ENCODE results near the gene CBX4. TPM values are rescaled to one million over a fixed set of nuclear protein-coding genes. Genes with fewer than 3 reads are reported as not detected.

Gene CBX4
- total and polyA plus RNA-seq, 2 of the 4 experiments (the other 2 are of a cell fraction), result 3.2 to 9.4 TPM

GRCh38 chr17:79843474-79843815 is 4.2 kb upstream of the CBX4 start (continued):
- TF ChIP-seq RFX5 (IDR thresholded peaks at IDR 0.05; ENCODE audit: low read depth, low read length), result no peak
- no peak for TF ChIP-seq NFE2L2 (IDR thresholded peaks at IDR 0.05; ENCODE audit: low read depth, low read length)
- no peak for TF ChIP-seq POLR2A (IDR thresholded peaks at IDR 0.05; ENCODE audit: low read depth, low read length)
- TF ChIP-seq SMC3 (IDR thresholded peaks at IDR 0.05; ENCODE audit: low read depth, low read length), result no peak
- TF ChIP-seq MAFK (IDR thresholded peaks at IDR 0.05; ENCODE audit: low read depth, low read length), result no peak
- no peak for TF ChIP-seq RAD21 (IDR thresholded peaks at IDR 0.05; ENCODE audit: low read length)
- no peak for TF ChIP-seq MXI1 (IDR thresholded peaks at IDR 0.05; ENCODE audit: borderline replicate concordance, low read depth, low read length)

- Histone ChIP-seq H3K4ac (ENCODE audit: low read depth, low read length) (no peak overlapping the region), H3K23ac (ENCODE audit: low read depth, low read length) (no peak overlapping the region), H3K56ac (ENCODE audit: extremely low read depth, insufficient read depth, low read length) (no peak overlapping the region), H3K27me3 (ENCODE audit: control insufficient read depth, insufficient read depth, low read length) (peaks cover 40% of the 10 kb centered on the region), H3K14ac (replicated peaks; ENCODE audit: low read depth, low read length) (no peak overlapping the region), H2AK9ac (replicated peaks; ENCODE audit: low read depth, low read length, poor library complexity) (peak overlapping the region; percentile 70), H2AFZ (replicated peaks; ENCODE audit: low read length, poor library complexity) (peak overlapping the region; percentile 93), H3K4me2 (ENCODE audit: low read depth, low read length) (no peak overlapping the region), H3K9me3 (ENCODE audit: control insufficient read depth, insufficient read depth, low read length) (peaks cover 6% of the 10 kb centered on the region; the same call in 1 of the 2 replicates), H3K18ac (ENCODE audit: low read depth, low read length) (no peak overlapping the region), H4K91ac (ENCODE audit: insufficient read depth, low read depth, low read length) (no peak overlapping the region), H2BK120ac (ENCODE audit: low read depth, low read length) (no peak overlapping the region), H3K27ac (ENCODE audit: insufficient read depth, low read length) (no peak overlapping the region), H3K9ac (ENCODE audit: low read depth, low read length) (no peak overlapping the region), H3K36me3 (ENCODE audit: control insufficient read depth, insufficient read depth, low read length) (no peaks in the 10 kb centered on the region), H3K4me3 (ENCODE audit: insufficient read depth, low read depth, low read length) (no peak overlapping the region), H2AK5ac (ENCODE audit: low read depth, low read length) (no peak overlapping the region), H2BK5ac (ENCODE audit: low read depth, low read length, poor library complexity, severe bottlenecking) (no peak overlapping the region), H2BK15ac (ENCODE audit: low read depth, low read length) (no peak overlapping the region), H3K4me1 (ENCODE audit: control insufficient read depth, insufficient read depth, low read length) (peaks cover 10% of the 10 kb centered on the region), H2BK20ac (ENCODE audit: low read depth, low read length) (no peak overlapping the region), H3K9me1 (ENCODE audit: insufficient read depth, low read length) (no peaks in the 10 kb centered on the region), H3K79me1 (ENCODE audit: low read depth in 1 of 2, low read length in 2 of 2) (peaks cover 3 to 8% of the 10 kb centered on the region in 2 experiments; a peak in 3 of 4 replicates), H4K8ac (ENCODE audit: low read depth in 2 of 2, low read length in 2 of 2) (no peak overlapping the region), H4K20me1 (ENCODE audit: insufficient read depth, low read length) (peaks cover 8% of the 10 kb centered on the region), H4K5ac (ENCODE audit: low read depth, low read length) (no peak overlapping the region)
- in situ Hi-C loops (cut with MboI; ENCODE audit: low sequenced_read_pairs), result loop anchor here (10.0 kb wide), 1 partner anchor 142 kb away; no protein-coding TSS in a partner anchor
- 18% methylated on average over 31 of the region's 66 CpGs; no CpG with 5 or more reads in 1 of the 2 experiments for WGBS, 2 experiments (ENCODE audit: extremely low coverage in 2 of 2, insufficient read length in 1 of 2)
- dilution Hi-C loops (cut with HindIII; ENCODE audit: low sequenced_read_pairs, unreplicated experiment), result no loop called here
- no TSS peak for BruUV-seq (replicated peaks)
- intact Hi-C loops (cut with micrococcal nuclease), result no loop called here
- ChIA-PET CTCF (no interaction called here), POLR2A (ENCODE audit: unreplicated experiment) (no interaction called here)
- DNase-seq, result no peak
- ATAC-seq (ENCODE audit: low read depth), result no peak
- TF ChIP-seq ELK1 (IDR thresholded peaks at IDR 0.05; ENCODE audit: borderline replicate concordance, low read depth, low read length) (no peak), SMC3 (IDR thresholded peaks at IDR 0.05; ENCODE audit: low read depth, low read length) (no peak), POLR2A (IDR thresholded peaks at IDR 0.05; ENCODE audit: low read depth, low read length) (no peak), FOS (IDR thresholded peaks at IDR 0.05; ENCODE audit: low read depth, low read length) (no peak), NFE2L2 (IDR thresholded peaks at IDR 0.05; ENCODE audit: low read depth, low read length) (no peak), USF2 (IDR thresholded peaks at IDR 0.05; ENCODE audit: low read depth, low read length) (no peak), MAZ (IDR thresholded peaks at IDR 0.05; ENCODE audit: borderline replicate concordance, low read depth, low read length) (no peak), RCOR1 (IDR thresholded peaks at IDR 0.05; ENCODE audit: insufficient replicate concordance, low read length) (no peak), CEBPB (IDR thresholded peaks at IDR 0.05; ENCODE audit: low read depth, low read length) (no peak), MAFK (IDR thresholded peaks at IDR 0.05; ENCODE audit: low read depth, low read length) (no peak), CHD1 (IDR thresholded peaks at IDR 0.05; ENCODE audit: low read depth, low read length) (no peak)
Measured at GRCh38 chr17:79842656-79843473, 3.6 kb upstream of the CBX4 start.

Data from IMR-90 (cell line).